Limb (tissue), 2 donors: ENCODE results near the gene SDR42E2.
"Not testable (repeated sequence)": the region's sequence is repeated elsewhere in the genome, so short reads cannot be mapped to it uniquely, and the experiment has no call there.

Experiments used
- DNase-seq, 2 donors: peaks; one replicate each; pipeline ENCODE4 v3.0.0-alpha.2; 2016; ENCODE audit errors: extremely low spot score in 2 of 2

The SDR42E2 gene

GRCh38 chr16:22161401-22161800, 905 bp upstream of the SDR42E2 start:
- DNase-seq: no peak

- DNase-seq: no peak
Measured at GRCh38 chr16:22162656-22163009, 327 bp downstream of the SDR42E2 start.

GRCh38 chr16:22163806-22164205, 1.5 kb downstream of the SDR42E2 start:
- DNase-seq: no peak

GRCh38 chr16:22164482-22164881, 2.2 kb downstream of the SDR42E2 start:
- DNase-seq: no peak

- no peak for DNase-seq
Measured at GRCh38 chr16:22165508-22166285, 3.4 kb downstream of the SDR42E2 start.

GRCh38 chr16:22171953-22172352, 9.6 kb downstream of the SDR42E2 start:
- DNase-seq: no peak

- DNase-seq: not testable (repeated sequence)
Measured at GRCh38 chr16:22172642-22173041, 10.3 kb downstream of the SDR42E2 start.

- no peak for DNase-seq
Measured at GRCh38 chr16:22174642-22175041, 12.3 kb downstream of the SDR42E2 start.

- DNase-seq: no peak
Measured at GRCh38 chr16:22177968-22178930, 15.9 kb downstream of the SDR42E2 start.

- DNase-seq: no peak
Measured at GRCh38 chr16:22181426-22181825, 19.1 kb downstream of the SDR42E2 start.

GRCh38 chr16:22181843-22182242, 19.5 kb downstream of the SDR42E2 start:
- DNase-seq: no peak

GRCh38 chr16:22183335-22183734, 21.0 kb downstream of the SDR42E2 start:
- DNase-seq: no peak

GRCh38 chr16:22183901-22184614, 21.8 kb downstream of the SDR42E2 start:
- no peak for DNase-seq

- no peak for DNase-seq
Measured at GRCh38 chr16:22184615-22184968, 22.3 kb downstream of the SDR42E2 start.

GRCh38 chr16:22186517-22186916, 24.2 kb downstream of the SDR42E2 start:
- DNase-seq: no peak

GRCh38 chr16:22188267-22188594, 25.9 kb downstream of the SDR42E2 start:
- no peak for DNase-seq

- peak; percentile 74 to 84 for DNase-seq
Measured at GRCh38 chr16:22188595-22189442, 26.5 kb downstream of the SDR42E2 start.

GRCh38 chr16:22189473-22190080, 27.3 kb downstream of the SDR42E2 start:
- peak in 1 of 2 donors; percentile 63 for DNase-seq

- peak in 1 of 2 donors; percentile 99 for DNase-seq
Measured at GRCh38 chr16:22190081-22190775, 27.9 kb downstream of the SDR42E2 start.
